WTC11 (cell line): ENCODE data around the gene NOPCHAP1. TPM values are rescaled to one million over a fixed set of nuclear protein-coding genes. Genes with fewer than 3 reads are reported as not detected.

Experiments
- ATAC-seq: fragments of 200-7000 bp; cut with Tn5 transposase; 2 replicates; pipeline ENCODE4 v1.10.0; 2021; ENCODE audit warnings: mild to moderate bottlenecking, moderate library complexity
- CTCF ChIA-PET: fragments of 300-600 bp; sonication (Branson Sonifier 250); formaldehyde crosslinking; loops from one replicate; lab custom pipeline; 2021; ENCODE audit warnings: antibody characterized with exemption; lab: Charles Lee
- POLR2A ChIA-PET: fragments of 350-600 bp; sonication (Branson Sonifier 250); formaldehyde crosslinking; loops from one replicate; lab custom pipeline; 2021; ENCODE audit warnings: antibody characterized with exemption; lab: Charles Lee
- DNase-seq: peaks from one replicate; pipeline ENCODE4 v3.0.0; 2021; ENCODE audit warnings: low spot score
- H3K27ac Mint-ChIP-seq: 2 replicates; pipeline ENCODE4 v1.8.0; 2021; ENCODE audit warnings: mixed read lengths
- H3K27me3 Mint-ChIP-seq: 2 replicates; pipeline ENCODE4 v1.8.0; 2021; ENCODE audit warnings: low read depth, mild to moderate bottlenecking, moderate library complexity, mixed read lengths
- H3K36me3 Mint-ChIP-seq: 2 replicates; pipeline ENCODE4 v1.8.0; 2021; ENCODE audit warnings: mixed read lengths
- H3K4me1 Mint-ChIP-seq: 2 replicates; pipeline ENCODE4 v1.8.0; 2022; ENCODE audit warnings: mixed read lengths
- H3K4me3 Mint-ChIP-seq: 2 replicates; pipeline ENCODE4 v1.8.0; 2021; ENCODE audit warnings: mild to moderate bottlenecking, moderate library complexity, mixed read lengths
- H3K9me3 Mint-ChIP-seq: 2 replicates; pipeline ENCODE4 v1.8.0; 2021; ENCODE audit warnings: mixed read lengths
- CBFB ChIP-seq: sonication (generic); formaldehyde crosslinking; IDR thresholded peaks from 2 replicates; pipeline ENCODE4 v1.8.1; 2022; ENCODE audit warnings: mild to moderate bottlenecking, low read depth, missing genetic modification reagents
- EMX1 ChIP-seq: fragments of 250-450 bp; sonication (Bioruptor Pico); IDR thresholded peaks from 2 replicates; pipeline ENCODE4 v1.8.0; 2021; ENCODE audit warnings: mild to moderate bottlenecking
- FOXP1 ChIP-seq: sonication (generic); formaldehyde crosslinking; IDR thresholded peaks from 2 replicates; pipeline ENCODE4 v1.8.0; 2022; ENCODE audit warnings: missing genetic modification reagents, mild to moderate bottlenecking, moderate library complexity, borderline replicate concordance
- GRHL2 ChIP-seq: fragments of 250-450 bp; sonication (Bioruptor Pico); IDR thresholded peaks from 2 replicates; pipeline ENCODE4 v1.8.0; 2022; ENCODE audit warnings: mild to moderate bottlenecking, moderate library complexity; ENCODE audit not compliant: insufficient replicate concordance, severe bottlenecking
- JUN ChIP-seq: sonication (generic); formaldehyde crosslinking; IDR thresholded peaks from 2 replicates; pipeline ENCODE4 v1.8.0; 2023; ENCODE audit warnings: mild to moderate bottlenecking, missing genetic modification reagents
- KAT7 ChIP-seq: sonication (generic); formaldehyde crosslinking; IDR thresholded peaks from 2 replicates; pipeline ENCODE4 v1.8.1; 2023; ENCODE audit warnings: missing genetic modification reagents, mild to moderate bottlenecking, borderline replicate concordance
- MXD4 ChIP-seq: fragments of 250-450 bp; sonication (Bioruptor Pico); IDR thresholded peaks from 2 replicates; pipeline ENCODE4 v1.8.0; 2021; ENCODE audit warnings: mild to moderate bottlenecking, moderate library complexity, borderline replicate concordance
- NFE2L1 ChIP-seq: sonication (generic); formaldehyde crosslinking; IDR thresholded peaks from 2 replicates; pipeline ENCODE4 v1.8.1; 2023; ENCODE audit warnings: missing genetic modification reagents
- TEAD1 ChIP-seq: sonication (generic); formaldehyde crosslinking; IDR thresholded peaks from 2 replicates; pipeline ENCODE4 v1.8.0; 2022; ENCODE audit warnings: mild to moderate bottlenecking, missing genetic modification reagents
- ZNF232 ChIP-seq: sonication (generic); formaldehyde crosslinking; IDR thresholded peaks from 2 replicates; pipeline ENCODE4 v1.8.0; 2022; ENCODE audit warnings: mild to moderate bottlenecking, missing genetic modification reagents
- ZNF317 ChIP-seq: sonication (generic); formaldehyde crosslinking; IDR thresholded peaks from 2 replicates; pipeline ENCODE4 v1.8.1; 2023; ENCODE audit warnings: low read depth, mild to moderate bottlenecking, moderate library complexity, missing genetic modification reagents, borderline replicate concordance
- ZNF423 ChIP-seq: fragments of 250-450 bp; sonication (Bioruptor Pico); IDR thresholded peaks from 2 replicates; pipeline ENCODE4 v2.1.2; 2022; ENCODE audit warnings: mild to moderate bottlenecking, moderate library complexity
- total RNA-seq: library from RNA; stranded (reverse); gene quantifications from 3 replicates; pipeline ENCODE4 v1.2.3, GENCODE V29; 2021
- TF ChIP-seq, protein P1 (sequence below): sonication (generic); formaldehyde crosslinking; IDR thresholded peaks from 2 replicates; pipeline ENCODE4 v1.8.0; 2022; ENCODE audit warnings: mild to moderate bottlenecking, missing genetic modification reagents
- TF ChIP-seq, protein P2 (sequence below): sonication (generic); formaldehyde crosslinking; IDR thresholded peaks from 2 replicates; pipeline ENCODE4 v1.8.1; 2023; ENCODE audit warnings: mild to moderate bottlenecking, moderate library complexity, missing genetic modification reagents
- TF ChIP-seq, protein P3 (sequence below): sonication (generic); formaldehyde crosslinking; IDR thresholded peaks from 2 replicates; pipeline ENCODE4 v1.8.0; 2023; ENCODE audit warnings: missing genetic modification reagents, mild to moderate bottlenecking, borderline replicate concordance
- TF ChIP-seq, protein P4 (sequence below): fragments of 250-450 bp; sonication (Bioruptor Pico); IDR thresholded peaks from 2 replicates; pipeline ENCODE4 v1.8.0; 2021; ENCODE audit warnings: mild to moderate bottlenecking
- TF ChIP-seq, protein P5 (sequence below): sonication (generic); formaldehyde crosslinking; IDR thresholded peaks from 2 replicates; pipeline ENCODE4 v1.8.1; 2023; ENCODE audit warnings: mild to moderate bottlenecking, missing genetic modification reagents
- TF ChIP-seq, protein P6 (sequence below): sonication (generic); formaldehyde crosslinking; IDR thresholded peaks from 2 replicates; pipeline ENCODE4 v1.8.0; 2022; ENCODE audit warnings: mild to moderate bottlenecking, missing genetic modification reagents

NOPCHAP1 gene
- total RNA-seq, 1 experiment from 2014 or later, result 34.8 TPM

DNA sequence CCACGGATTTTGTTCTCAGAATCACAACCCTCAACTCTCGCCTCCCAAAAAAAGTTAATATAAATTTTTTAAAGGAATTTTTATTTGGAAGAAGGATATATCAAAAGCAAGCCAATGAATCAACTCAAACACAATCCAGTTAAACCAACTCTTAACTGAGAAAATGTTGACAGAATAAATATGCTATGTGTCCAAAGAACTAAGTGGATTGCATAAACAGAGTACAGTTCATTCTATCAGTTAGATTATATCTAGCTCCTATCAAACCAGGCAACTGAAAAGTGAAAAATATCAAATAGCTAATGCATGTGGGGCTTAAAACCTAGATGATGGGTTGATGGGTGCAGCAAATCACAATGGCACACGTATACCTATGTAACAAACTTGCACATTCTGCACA, 44.7 kb upstream of the NOPCHAP1 start:
- ATAC-seq, result no peak
- Mint-ChIP-seq H3K27me3 (peaks cover 5% of the 10 kb centered on the region), H3K27ac (no peak overlapping the region), H3K4me1 (no peaks in the 10 kb centered on the region), H3K36me3 (peaks cover 20% of the 10 kb centered on the region)
- POLR2A ChIA-PET, result no interaction called here
- TF ChIP-seq, protein P1, sequence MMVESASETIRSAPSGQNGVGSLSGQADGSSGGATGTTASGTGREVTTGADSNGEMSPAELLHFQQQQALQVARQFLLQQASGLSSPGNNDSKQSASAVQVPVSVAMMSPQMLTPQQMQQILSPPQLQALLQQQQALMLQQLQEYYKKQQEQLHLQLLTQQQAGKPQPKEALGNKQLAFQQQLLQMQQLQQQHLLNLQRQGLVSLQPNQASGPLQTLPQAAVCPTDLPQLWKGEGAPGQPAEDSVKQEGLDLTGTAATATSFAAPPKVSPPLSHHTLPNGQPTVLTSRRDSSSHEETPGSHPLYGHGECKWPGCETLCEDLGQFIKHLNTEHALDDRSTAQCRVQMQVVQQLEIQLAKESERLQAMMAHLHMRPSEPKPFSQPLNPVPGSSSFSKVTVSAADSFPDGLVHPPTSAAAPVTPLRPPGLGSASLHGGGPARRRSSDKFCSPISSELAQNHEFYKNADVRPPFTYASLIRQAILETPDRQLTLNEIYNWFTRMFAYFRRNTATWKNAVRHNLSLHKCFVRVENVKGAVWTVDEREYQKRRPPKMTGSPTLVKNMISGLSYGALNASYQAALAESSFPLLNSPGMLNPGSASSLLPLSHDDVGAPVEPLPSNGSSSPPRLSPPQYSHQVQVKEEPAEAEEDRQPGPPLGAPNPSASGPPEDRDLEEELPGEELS, result no peak
- TF ChIP-seq KAT7 (CRISPR knock-in tag) (no peak), TEAD1 (no peak), GRHL2 (CRISPR knock-in tag) (no peak), NFE2L1 (no peak), EMX1 (CRISPR knock-in tag) (no peak), MXD4 (no peak), ZNF232 (CRISPR knock-in tag) (no peak), CBFB (CRISPR knock-in tag) (no peak), ZNF317 (CRISPR knock-in tag) (no peak), FOXP1 (no peak), JUN (CRISPR knock-in tag) (no peak), ZNF423 (CRISPR knock-in tag) (no peak)
- TF ChIP-seq, protein P2, sequence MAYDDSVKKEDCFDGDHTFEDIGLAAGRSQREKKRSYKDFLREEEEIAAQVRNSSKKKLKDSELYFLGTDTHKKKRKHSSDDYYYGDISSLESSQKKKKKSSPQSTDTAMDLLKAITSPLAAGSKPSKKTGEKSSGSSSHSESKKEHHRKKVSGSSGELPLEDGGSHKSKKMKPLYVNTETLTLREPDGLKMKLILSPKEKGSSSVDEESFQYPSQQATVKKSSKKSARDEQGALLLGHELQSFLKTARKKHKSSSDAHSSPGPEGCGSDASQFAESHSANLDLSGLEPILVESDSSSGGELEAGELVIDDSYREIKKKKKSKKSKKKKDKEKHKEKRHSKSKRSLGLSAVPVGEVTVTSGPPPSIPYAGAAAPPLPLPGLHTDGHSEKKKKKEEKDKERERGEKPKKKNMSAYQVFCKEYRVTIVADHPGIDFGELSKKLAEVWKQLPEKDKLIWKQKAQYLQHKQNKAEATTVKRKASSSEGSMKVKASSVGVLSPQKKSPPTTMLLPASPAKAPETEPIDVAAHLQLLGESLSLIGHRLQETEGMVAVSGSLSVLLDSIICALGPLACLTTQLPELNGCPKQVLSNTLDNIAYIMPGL (CRISPR knock-in tag), result no peak
- TF ChIP-seq, protein P3, sequence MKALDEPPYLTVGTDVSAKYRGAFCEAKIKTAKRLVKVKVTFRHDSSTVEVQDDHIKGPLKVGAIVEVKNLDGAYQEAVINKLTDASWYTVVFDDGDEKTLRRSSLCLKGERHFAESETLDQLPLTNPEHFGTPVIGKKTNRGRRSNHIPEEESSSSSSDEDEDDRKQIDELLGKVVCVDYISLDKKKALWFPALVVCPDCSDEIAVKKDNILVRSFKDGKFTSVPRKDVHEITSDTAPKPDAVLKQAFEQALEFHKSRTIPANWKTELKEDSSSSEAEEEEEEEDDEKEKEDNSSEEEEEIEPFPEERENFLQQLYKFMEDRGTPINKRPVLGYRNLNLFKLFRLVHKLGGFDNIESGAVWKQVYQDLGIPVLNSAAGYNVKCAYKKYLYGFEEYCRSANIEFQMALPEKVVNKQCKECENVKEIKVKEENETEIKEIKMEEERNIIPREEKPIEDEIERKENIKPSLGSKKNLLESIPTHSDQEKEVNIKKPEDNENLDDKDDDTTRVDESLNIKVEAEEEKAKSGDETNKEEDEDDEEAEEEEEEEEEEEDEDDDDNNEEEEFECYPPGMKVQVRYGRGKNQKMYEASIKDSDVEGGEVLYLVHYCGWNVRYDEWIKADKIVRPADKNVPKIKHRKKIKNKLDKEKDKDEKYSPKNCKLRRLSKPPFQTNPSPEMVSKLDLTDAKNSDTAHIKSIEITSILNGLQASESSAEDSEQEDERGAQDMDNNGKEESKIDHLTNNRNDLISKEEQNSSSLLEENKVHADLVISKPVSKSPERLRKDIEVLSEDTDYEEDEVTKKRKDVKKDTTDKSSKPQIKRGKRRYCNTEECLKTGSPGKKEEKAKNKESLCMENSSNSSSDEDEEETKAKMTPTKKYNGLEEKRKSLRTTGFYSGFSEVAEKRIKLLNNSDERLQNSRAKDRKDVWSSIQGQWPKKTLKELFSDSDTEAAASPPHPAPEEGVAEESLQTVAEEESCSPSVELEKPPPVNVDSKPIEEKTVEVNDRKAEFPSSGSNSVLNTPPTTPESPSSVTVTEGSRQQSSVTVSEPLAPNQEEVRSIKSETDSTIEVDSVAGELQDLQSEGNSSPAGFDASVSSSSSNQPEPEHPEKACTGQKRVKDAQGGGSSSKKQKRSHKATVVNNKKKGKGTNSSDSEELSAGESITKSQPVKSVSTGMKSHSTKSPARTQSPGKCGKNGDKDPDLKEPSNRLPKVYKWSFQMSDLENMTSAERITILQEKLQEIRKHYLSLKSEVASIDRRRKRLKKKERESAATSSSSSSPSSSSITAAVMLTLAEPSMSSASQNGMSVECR (CRISPR knock-in tag), result no peak
- TF ChIP-seq, protein P4, sequence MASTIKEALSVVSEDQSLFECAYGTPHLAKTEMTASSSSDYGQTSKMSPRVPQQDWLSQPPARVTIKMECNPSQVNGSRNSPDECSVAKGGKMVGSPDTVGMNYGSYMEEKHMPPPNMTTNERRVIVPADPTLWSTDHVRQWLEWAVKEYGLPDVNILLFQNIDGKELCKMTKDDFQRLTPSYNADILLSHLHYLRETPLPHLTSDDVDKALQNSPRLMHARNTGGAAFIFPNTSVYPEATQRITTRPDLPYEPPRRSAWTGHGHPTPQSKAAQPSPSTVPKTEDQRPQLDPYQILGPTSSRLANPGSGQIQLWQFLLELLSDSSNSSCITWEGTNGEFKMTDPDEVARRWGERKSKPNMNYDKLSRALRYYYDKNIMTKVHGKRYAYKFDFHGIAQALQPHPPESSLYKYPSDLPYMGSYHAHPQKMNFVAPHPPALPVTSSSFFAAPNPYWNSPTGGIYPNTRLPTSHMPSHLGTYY, result no peak
- TF ChIP-seq, protein P5, sequence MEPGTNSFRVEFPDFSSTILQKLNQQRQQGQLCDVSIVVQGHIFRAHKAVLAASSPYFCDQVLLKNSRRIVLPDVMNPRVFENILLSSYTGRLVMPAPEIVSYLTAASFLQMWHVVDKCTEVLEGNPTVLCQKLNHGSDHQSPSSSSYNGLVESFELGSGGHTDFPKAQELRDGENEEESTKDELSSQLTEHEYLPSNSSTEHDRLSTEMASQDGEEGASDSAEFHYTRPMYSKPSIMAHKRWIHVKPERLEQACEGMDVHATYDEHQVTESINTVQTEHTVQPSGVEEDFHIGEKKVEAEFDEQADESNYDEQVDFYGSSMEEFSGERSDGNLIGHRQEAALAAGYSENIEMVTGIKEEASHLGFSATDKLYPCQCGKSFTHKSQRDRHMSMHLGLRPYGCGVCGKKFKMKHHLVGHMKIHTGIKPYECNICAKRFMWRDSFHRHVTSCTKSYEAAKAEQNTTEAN (CRISPR knock-in tag), result no peak
- TF ChIP-seq, protein P6, sequence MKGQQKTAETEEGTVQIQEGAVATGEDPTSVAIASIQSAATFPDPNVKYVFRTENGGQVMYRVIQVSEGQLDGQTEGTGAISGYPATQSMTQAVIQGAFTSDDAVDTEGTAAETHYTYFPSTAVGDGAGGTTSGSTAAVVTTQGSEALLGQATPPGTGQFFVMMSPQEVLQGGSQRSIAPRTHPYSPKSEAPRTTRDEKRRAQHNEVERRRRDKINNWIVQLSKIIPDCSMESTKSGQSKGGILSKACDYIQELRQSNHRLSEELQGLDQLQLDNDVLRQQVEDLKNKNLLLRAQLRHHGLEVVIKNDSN (CRISPR knock-in tag), result no peak
- TF ChIP-seq, all 79 proteins: peak for 0
- H3K9me3 Mint-ChIP-seq, result peaks cover 23% of the 10 kb centered on the region
- DNase-seq, result no peak
- no peak overlapping the region for H3K4me3 Mint-ChIP-seq
- CTCF ChIA-PET, result interaction anchor here (0.9 kb wide), 1 partner anchor 208 kb away, joined by 3 read pairs; no protein-coding TSS in a partner anchor
